GM12878 (cell line): ENCODE data around the gene S100A4. TPM values are rescaled to one million over a fixed set of nuclear protein-coding genes. Genes with fewer than 3 reads are reported as not detected.

Experiments used
- ATAC-seq: fragments of 200-7000 bp; cut with Tn5 transposase; 3 replicates; pipeline ENCODE4 v1.9.1; 2020; ENCODE audit warnings: mild to moderate bottlenecking, moderate library complexity
- BruUV-seq: library from RNA; stranded (reverse); fragments of 400-500 nt; replicated peaks from 2 replicates; lab custom pipeline; 2021; lab: Mats Ljungman, UMichigan
- CTCF ChIA-PET: fragments of 300-600 bp; sonication (Branson Sonifier 250); formaldehyde crosslinking; extraction: SDS; loops from one replicate; lab custom pipeline; 2021; ENCODE audit warnings: inconsistent platforms; lab: Yijun Ruan, JAX
- POLR2A ChIA-PET: fragments of 350-600 bp; formaldehyde crosslinking; extraction: SDS; loops from one replicate; lab custom pipeline; 2021; ENCODE audit warnings: inconsistent platforms; lab: Charles Lee
- RAD21 ChIA-PET: fragments of 300-600 bp; sonication (Branson Sonifier 250); formaldehyde crosslinking; loops from one replicate; lab custom pipeline; 2023; ENCODE audit warnings: antibody characterized with exemption; ENCODE audit not compliant: unreplicated experiment; lab: Charles Lee
- SMC1A ChIA-PET: fragments of 300-600 bp; sonication (Branson Sonifier 250); formaldehyde crosslinking; loops from one replicate; lab custom pipeline; 2023; ENCODE audit not compliant: unreplicated experiment, uncharacterized antibody; lab: Charles Lee
- DNase-seq: peaks from one replicate; pipeline ENCODE4 v3.0.0-alpha.2; 2011; ENCODE audit warnings: low read depth, low spot score
- FAIRE-seq: peaks from 3 replicates; lab custom pipeline; 2011; peaks lifted over from hg19 to GRCh38; lab: Jason Lieb, UNC
- H2AFZ ChIP-seq: 2 replicates; pipeline ENCODE4 v1.6.0; 2011; ENCODE audit warnings: low read depth, low read length, control low read depth; ENCODE audit not compliant: control insufficient read depth
- H3K27ac ChIP-seq: 2 replicates; pipeline ENCODE4 v1.5.1; 2011; ENCODE audit warnings: control low read depth; ENCODE audit not compliant: control insufficient read depth, insufficient read depth
- H3K27me3 ChIP-seq, 2 experiments: replicated peaks in 1 of 2; 2 replicates each; pipeline versions ENCODE4 v1.6.0 to v1.6.1; 2011; ENCODE audit warnings: low read length in 1 of 2; ENCODE audit not compliant: control insufficient read depth in 2 of 2, insufficient read depth in 2 of 2
- H3K36me3 ChIP-seq, 2 experiments: 2 replicates each; pipeline ENCODE4 v1.5.1; 2011; ENCODE audit warnings: low read length in 1 of 2; ENCODE audit not compliant: control insufficient read depth in 2 of 2, insufficient read depth in 2 of 2
- H3K4me1 ChIP-seq: 2 replicates; pipeline ENCODE4 v1.6.1; 2011; ENCODE audit warnings: mild to moderate bottlenecking, low read length, moderate library complexity, mixed read lengths; ENCODE audit not compliant: control insufficient read depth, insufficient read depth
- H3K4me2 ChIP-seq: 2 replicates; pipeline ENCODE4 v1.6.0; 2011; ENCODE audit warnings: control low read depth; ENCODE audit not compliant: control insufficient read depth, insufficient read depth
- H3K4me3 ChIP-seq: fragments of 200-600 bp; sonication (generic); 2 replicates; pipeline ENCODE4 v1.5.1; 2016
- H3K79me2 ChIP-seq: 2 replicates; pipeline ENCODE4 v1.6.0; 2011; ENCODE audit warnings: low read length; ENCODE audit not compliant: control insufficient read depth, insufficient read depth
- H3K9ac ChIP-seq: 2 replicates; pipeline ENCODE4 v1.8.0; 2011; ENCODE audit warnings: low read length, control low read depth, mixed read lengths; ENCODE audit not compliant: control insufficient read depth, insufficient read depth
- H3K9me3 ChIP-seq: replicated peaks from 3 replicates; pipeline ENCODE4 v1.5.1; 2011; ENCODE audit warnings: mild to moderate bottlenecking, low read length; ENCODE audit not compliant: control insufficient read depth, insufficient read depth
- H4K20me1 ChIP-seq: 2 replicates; pipeline ENCODE4 v1.6.0; 2011; ENCODE audit not compliant: control insufficient read depth, insufficient read depth
- BHLHE40 ChIP-seq, 2 experiments: fragments of 450-650 bp in 1 of 2; IDR thresholded peaks; 2 replicates each; pipeline ENCODE4 v1.6.1; 2011 to 2017; ENCODE audit warnings: low read depth in 2 of 2, borderline replicate concordance in 1 of 2, improper control_type of control experiment in 1 of 2, low read length in 1 of 2, mild to moderate bottlenecking in 1 of 2
- E2F8 ChIP-seq: fragments of 450-650 bp; IDR thresholded peaks from 2 replicates; pipeline ENCODE4 v1.6.1; 2018; ENCODE audit warnings: mild to moderate bottlenecking, low read depth, moderate library complexity; ENCODE audit not compliant: partially characterized antibody
- E4F1 ChIP-seq: fragments of 450-650 bp; IDR thresholded peaks from 2 replicates; pipeline ENCODE4 v1.6.1; 2018; ENCODE audit warnings: borderline replicate concordance, mild to moderate bottlenecking; ENCODE audit not compliant: partially characterized antibody
- HDGF ChIP-seq: fragments of 450-650 bp; IDR thresholded peaks from 2 replicates; pipeline ENCODE4 v1.6.1; 2016; ENCODE audit warnings: antibody characterized with exemption
- MTA2 ChIP-seq: fragments of 450-650 bp; IDR thresholded peaks from 2 replicates; pipeline ENCODE4 v1.6.1; 2016; ENCODE audit warnings: low read depth, mild to moderate bottlenecking, moderate library complexity
- NR2C2 ChIP-seq: IDR thresholded peaks from 2 replicates; pipeline ENCODE4 v1.6.1; 2011; ENCODE audit warnings: borderline replicate concordance, low read depth; ENCODE audit not compliant: control insufficient read depth, insufficient read length
- RB1 ChIP-seq: fragments of 450-650 bp; formaldehyde crosslinking; IDR thresholded peaks from 2 replicates; pipeline ENCODE4 v1.6.1; 2017; ENCODE audit warnings: mild to moderate bottlenecking, borderline replicate concordance
- REST ChIP-seq: IDR thresholded peaks from 2 replicates; pipeline ENCODE4 v1.6.1; 2012; ENCODE audit warnings: mild to moderate bottlenecking, low read depth, low read length
- SPI1 ChIP-seq: IDR thresholded peaks from 2 replicates; pipeline ENCODE4 v1.6.1; 2011; ENCODE audit warnings: low read depth, mild to moderate bottlenecking, low read length, moderate library complexity, borderline replicate concordance; ENCODE audit not compliant: insufficient read depth
- SUZ12 ChIP-seq: fragments of 200-600 bp; sonication (generic); IDR thresholded peaks from one replicate; pipeline ENCODE4 v1.6.1; 2018; ENCODE audit warnings: antibody characterized with exemption, mild to moderate bottlenecking; ENCODE audit not compliant: unreplicated experiment
- TAF1 ChIP-seq: IDR thresholded peaks from 2 replicates; pipeline ENCODE4 v1.6.1; 2011; ENCODE audit warnings: mild to moderate bottlenecking, low read depth, low read length, borderline replicate concordance
- ZZZ3 ChIP-seq: IDR thresholded peaks from 2 replicates; pipeline ENCODE4 v1.6.1; 2011; ENCODE audit warnings: low read depth; ENCODE audit not compliant: control insufficient read depth, insufficient read length
- WGBS: methylation state at CpG from one replicate; pipeline ENCODE4 v1.1.6; 2016; ENCODE audit warnings: low lambda C conversion rate; ENCODE audit not compliant: insufficient replicate concordance, insufficient coverage; ENCODE audit errors: missing lambda C conversion rate; 5-methylcytosine and 5-hydroxymethylcytosine counted together
- in situ Hi-C: fragments of 300-500 bp; cut with MboI; formaldehyde crosslinking; loops from 9 replicates; pipeline ENCODE4 v1.14.3; 2018; ENCODE audit warnings: mixed read lengths
- intact Hi-C: fragments of 100-400 bp; cut with micrococcal nuclease; formaldehyde crosslinking; loops from one replicate; pipeline ENCODE4 v1.14.2; 2022; ENCODE audit not compliant: unreplicated experiment
- polyA plus RNA-seq, 11 experiments: library from polyadenylated mRNA; depleted of rRNA in 4 of 11; unstranded in 6 of 11; stranded (reverse) in 5 of 11; fragments of >200 nt; fragmentation: Nextera tagmentation in 4 of 11; fragmentation: Illumina TruSeq in 1 of 11; extraction: Ambion mirVana in 4 of 11; extraction: Trizol in 1 of 11; gene quantifications; 1 replicate in 1 of 11; 2 replicates in 10 of 11; pipeline versions ENCODE4 v1.2.1 to v1.2.3, GENCODE V29; 2011 to 2016; ENCODE audit warnings: inconsistent platforms in 2 of 11, missing spikeins in 2 of 11, low read depth in 1 of 11
- total RNA-seq, 4 experiments: library from RNA; depleted of rRNA in 3 of 4; stranded (reverse); fragments of >200 nt in 3 of 4; fragmentation: Illumina TruSeq in 1 of 4; extraction: Trizol in 1 of 4; gene quantifications; 2 replicates each; pipeline versions ENCODE4 v1.2.1 to v1.2.3, GENCODE V29; 2013 to 2021

S100A4 gene
- total and polyA plus RNA-seq, 10 of the 15 experiments (the other 5 are each of a cell fraction or from before 2014, with no cell fraction given), result 4.3 to 104 (median 27.3) TPM

- TF ChIP-seq BHLHE40 (IDR thresholded peaks at IDR 0.05; ENCODE audit: borderline replicate concordance in 1 of 2, low read depth in 2 of 2, low read length in 1 of 2) (peak in 1 of 2 experiments; percentile 40; a peak in 1 of 4 replicates), ZZZ3 (no peak), SPI1 (no peak), SUZ12 (no peak), E4F1 (no peak)
- TF ChIP-seq, all 136 proteins: peak for 6
Measured at GRCh38 chr1:153509729-153510354, 35.8 kb downstream of the S100A4 start (continued).

- SMC1A ChIA-PET, result interaction anchor here (0.9 to 3.7 kb wide), 5 partner anchors 12 to 109 kb away, joined by 3 to 41 read pairs (median 10); no protein-coding TSS in a partner anchor
- TF ChIP-seq NR2C2 (no peak), RB1 (no peak), MTA2 (no peak), HDGF (no peak), REST (no peak), TAF1 (no peak), E2F8 (no peak)
Measured at GRCh38 chr1:153509036-153509435, 36.6 kb downstream of the S100A4 start.

More at GRCh38 chr1:153509036-153509435, 36.6 kb downstream of the S100A4 start:
- Histone ChIP-seq H3K4me2 (no peak overlapping the region), H3K79me2 (no peaks in the 10 kb centered on the region), H3K9ac (no peak overlapping the region), H2AFZ (no peak overlapping the region), H3K4me3 (no peak overlapping the region), H3K36me3 (no peaks in the 10 kb centered on the region), H3K4me1 (no peaks in the 10 kb centered on the region), H3K27ac (no peak overlapping the region), H3K27me3 (no peaks in the 10 kb centered on the region), H4K20me1 (no peaks in the 10 kb centered on the region), H3K9me3 (no peaks in the 10 kb centered on the region)
- DNase-seq, result no peak
- intact Hi-C loops (no loop called here), in situ Hi-C loops (loop anchor here (5.0 to 10.0 kb wide), 2 partner anchors 53 to 486 kb away; partner anchors contain the start of gene RPS27)
- FAIRE-seq, result no peak
- POLR2A ChIA-PET, result no interaction called here
- CTCF ChIA-PET, result interaction anchor here (0.8 to 7.3 kb wide), 11 partner anchors 11 to 156 kb away, joined by 3 to 191 read pairs (median 15); partner anchors contain the start of genes S100A2 and S100A4
- ATAC-seq, result no peak
- 33% methylated on average over 3 of the region's 3 CpGs for WGBS
- BruUV-seq, result no TSS peak
- RAD21 ChIA-PET, result interaction anchor here (4.5 kb wide), 1 partner anchor 60 kb away, joined by 59 read pairs; no protein-coding TSS in a partner anchor
